Activated CD8-positive, alpha-beta memory T cell treated with anti-CD3 and anti-CD28 coated beads for 24 hours (primary cell): Measurements from ENCODE around the gene TFG.
"Not testable (repeated sequence)": the region's sequence is repeated elsewhere in the genome, so short reads cannot be mapped to it uniquely, and the experiment has no call there.

Experiments used
- DNase-seq: peaks from one replicate; pipeline ENCODE4 v3.0.0-alpha.2; 2020

Gene TFG

GRCh38 chr3:100708989-100709841 lies at the start of gene TFG:
TSS of gene TFG (plus strand) at chr3:100709494. CDS start at chr3:100713686, 4,192 bp downstream.
- DNase-seq, result peak; percentile 98

GRCh38 chr3:100661294-100661693 lies 48.0 kb upstream of the TFG start:
- DNase-seq, result not testable (repeated sequence)

- no peak for DNase-seq
Measured at GRCh38 chr3:100662113-100662823, 47.0 kb upstream of the TFG start.

DNA sequence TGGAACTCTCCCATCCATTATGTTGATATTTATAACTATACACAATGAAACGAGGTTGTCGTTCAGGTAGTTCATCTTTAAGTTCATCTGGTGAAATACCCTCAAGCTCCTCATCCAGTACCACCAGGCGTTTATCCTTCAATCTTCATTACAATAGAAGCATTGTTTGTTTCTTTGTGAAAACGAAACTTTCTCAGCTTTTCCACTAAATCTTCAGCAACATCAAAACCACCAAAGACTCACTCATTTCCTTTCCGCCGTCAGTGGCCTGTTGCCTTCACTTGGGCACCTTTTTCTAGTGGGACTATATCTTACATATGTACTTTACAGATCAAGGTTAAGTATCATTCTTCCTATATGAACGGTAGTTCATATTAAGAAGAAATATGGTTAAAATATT lies 44.1 kb upstream of the TFG start:
- DNase-seq, result no peak

DNA sequence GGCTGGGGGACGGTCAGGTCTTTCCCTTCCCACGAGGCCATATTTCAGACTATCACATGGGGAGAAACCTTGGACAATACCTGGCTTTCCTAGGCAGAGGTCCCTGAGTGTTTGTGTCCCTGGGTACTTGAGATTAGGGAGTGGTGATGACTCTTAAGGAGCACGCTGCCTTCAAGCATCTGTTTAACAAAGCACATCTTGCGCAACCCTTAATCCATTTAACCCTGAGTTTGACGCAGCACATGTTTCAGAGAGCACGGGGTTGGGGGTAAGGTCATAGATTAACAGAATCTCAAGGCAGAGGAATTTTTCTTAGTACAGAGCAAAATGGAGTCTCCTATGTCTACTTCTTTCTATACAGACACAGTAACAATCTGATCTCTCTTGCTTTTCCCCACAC lies 42.6 kb upstream of the TFG start:
- DNase-seq, result not testable (repeated sequence)

GRCh38 chr3:100667316-100667715 lies 42.0 kb upstream of the TFG start:
- DNase-seq, result not testable (repeated sequence)

- not testable (repeated sequence) for DNase-seq
Measured at GRCh38 chr3:100670995-100671394, 38.3 kb upstream of the TFG start.

GRCh38 chr3:100681496-100681895 lies 27.8 kb upstream of the TFG start:
- no peak for DNase-seq

GRCh38 chr3:100682056-100682853 lies 27.0 kb upstream of the TFG start:
- no peak for DNase-seq

- DNase-seq, result no peak
Measured at GRCh38 chr3:100682854-100683760, 26.2 kb upstream of the TFG start.

GRCh38 chr3:100693225-100693624 lies 16.1 kb upstream of the TFG start:
- no peak for DNase-seq

DNA sequence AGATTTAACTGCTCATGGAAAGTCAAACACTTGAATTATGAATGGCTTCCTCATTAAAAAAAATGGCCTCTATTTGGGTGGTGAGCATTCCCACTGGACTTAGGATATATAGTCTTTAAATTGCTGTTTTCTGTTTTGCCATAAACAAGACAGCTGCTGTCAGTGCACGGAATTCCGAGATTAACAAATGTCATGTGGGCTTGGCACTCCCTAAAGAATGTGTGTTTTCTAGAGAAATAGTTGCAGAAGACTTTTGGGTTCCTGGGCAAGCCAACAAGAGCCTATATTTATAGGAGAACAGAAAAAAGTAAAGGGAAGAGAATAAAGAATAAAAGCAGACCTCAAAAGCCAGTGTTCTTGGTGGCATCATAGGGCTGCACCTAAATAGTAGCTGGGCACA lies 13.6 kb upstream of the TFG start:
- no peak for DNase-seq

GRCh38 chr3:100696161-100696560 lies 13.1 kb upstream of the TFG start:
- no peak for DNase-seq

GRCh38 chr3:100697172-100697571 lies 12.1 kb upstream of the TFG start:
- no peak for DNase-seq

DNA sequence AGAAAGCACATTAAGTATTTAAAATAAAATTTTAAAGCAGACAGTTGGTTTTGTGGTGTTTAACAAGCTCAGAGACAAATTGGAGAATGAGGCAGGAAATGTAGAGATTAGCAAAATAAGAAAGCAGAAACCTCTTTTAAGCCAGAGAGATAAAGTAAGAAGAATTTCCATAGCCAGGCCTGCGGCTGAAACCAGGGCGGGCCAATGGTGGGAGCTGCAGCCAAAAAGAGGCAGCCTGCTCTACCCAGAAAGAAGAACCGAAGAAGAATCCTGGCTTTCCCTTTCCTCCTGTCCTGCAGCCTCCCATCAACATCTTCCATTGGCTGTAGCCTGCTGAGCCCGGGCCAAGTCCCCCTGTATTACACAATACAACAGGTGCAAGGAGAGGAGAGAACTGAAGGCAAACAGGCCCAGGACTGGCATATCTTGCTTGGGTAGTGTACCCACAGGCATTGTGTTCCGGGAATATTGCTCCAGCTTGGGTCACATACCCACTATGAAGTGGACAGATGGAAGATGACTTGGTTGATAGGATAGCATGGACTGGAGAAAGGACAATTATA lies 11.5 kb upstream of the TFG start:
- no peak for DNase-seq

GRCh38 chr3:100698736-100699135 lies 10.6 kb upstream of the TFG start:
- DNase-seq, result no peak

GRCh38 chr3:100700708-100701107 lies 8.6 kb upstream of the TFG start:
- no peak for DNase-seq

GRCh38 chr3:100702082-100702979 lies 7.0 kb upstream of the TFG start:
- DNase-seq, result no peak

DNA sequence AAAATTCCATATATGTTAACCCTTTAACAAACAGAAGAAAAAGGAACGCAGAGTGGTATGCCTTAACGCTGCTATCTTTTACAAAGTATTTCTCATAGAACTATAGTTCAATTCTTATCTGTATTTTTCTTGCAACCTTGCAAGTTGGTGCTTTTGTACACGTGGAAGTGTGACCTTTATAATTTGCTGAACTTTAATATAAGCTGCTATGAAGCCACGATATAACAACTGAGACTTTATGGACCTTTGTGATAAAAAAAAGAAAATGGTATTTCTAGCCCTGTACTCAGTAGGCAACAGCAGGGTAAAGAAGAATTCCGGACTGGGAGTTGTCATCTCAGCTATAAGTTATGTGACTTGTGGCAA lies 6.3 kb upstream of the TFG start:
- DNase-seq, result no peak

DNA sequence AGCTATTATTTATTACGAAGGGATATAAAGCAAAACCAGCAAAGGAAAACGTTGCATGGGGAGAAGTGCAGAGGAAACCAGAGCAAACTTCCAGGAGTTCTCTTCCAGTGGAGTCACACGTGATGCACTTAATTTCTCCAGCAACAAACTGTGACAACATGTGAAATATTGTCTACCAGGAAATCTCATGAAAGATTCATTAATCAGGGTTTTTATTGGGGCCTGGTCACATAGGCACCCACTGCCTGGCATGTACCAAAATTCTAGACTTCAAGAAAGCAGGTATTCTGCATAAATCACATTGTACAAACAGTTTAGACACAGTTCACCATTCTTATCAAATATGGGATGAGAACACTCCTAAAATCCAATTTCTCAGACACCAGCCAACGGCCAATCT lies 5.4 kb upstream of the TFG start:
- DNase-seq, result no peak

DNA sequence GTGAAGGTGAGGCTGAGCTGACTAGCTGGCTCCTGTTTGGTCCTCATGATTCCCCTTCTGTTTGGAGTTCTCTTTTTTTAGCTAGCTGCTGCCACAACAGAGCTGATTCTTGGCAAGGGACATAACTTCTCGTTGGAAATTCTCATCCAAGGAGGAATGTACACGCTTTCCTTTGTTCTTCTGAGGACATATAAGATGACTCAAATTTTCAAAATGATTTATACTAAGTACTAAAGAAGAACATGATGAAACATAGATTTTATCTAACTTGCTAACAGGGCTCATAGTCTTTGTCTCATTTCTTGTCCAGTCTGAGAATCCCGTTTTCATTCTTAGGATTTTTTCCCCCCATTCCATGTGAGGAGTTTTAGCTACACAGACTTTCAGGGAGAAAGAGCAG lies 2.9 kb upstream of the TFG start:
- no peak for DNase-seq
